ENCODE results near the gene FPR2. TPM values are rescaled to one million over a fixed set of nuclear protein-coding genes. Genes with fewer than 3 reads are reported as not detected.
A peak's percentile ranks its signal among the peaks of the same experiment; 100 is the strongest.
"Not testable (repeated sequence)": the region's sequence is repeated elsewhere in the genome, so short reads cannot be mapped to it uniquely, and the experiment has no call there.

The FPR2 gene
- total RNA-seq, 1 experiment from 2014 or later: not detected

GRCh38 chr19:51804789-51805188 lies 43.8 kb downstream of the FPR2 start:
- not testable (repeated sequence) for DNase-seq (ENCODE audit: low spot score)

GRCh38 chr19:51805396-51805795 lies 44.4 kb downstream of the FPR2 start:
- not testable (repeated sequence) for DNase-seq (ENCODE audit: low spot score)

- not testable (repeated sequence) for DNase-seq (ENCODE audit: low spot score)
Measured at GRCh38 chr19:51806571-51806970, 45.6 kb downstream of the FPR2 start.

GRCh38 chr19:51807111-51807701 lies 46.2 kb downstream of the FPR2 start:
- peak; percentile 29 for DNase-seq (ENCODE audit: low spot score)

- DNase-seq (ENCODE audit: low spot score): no peak
Measured at GRCh38 chr19:51807925-51808324, 46.9 kb downstream of the FPR2 start.

GRCh38 chr19:51808333-51808986 lies 47.5 kb downstream of the FPR2 start:
- peak; percentile 54 for DNase-seq (ENCODE audit: low spot score)

GRCh38 chr19:51809787-51810186 lies 48.8 kb downstream of the FPR2 start:
- peak; percentile 20 for DNase-seq (ENCODE audit: low spot score)

GRCh38 chr19:51810223-51810622 lies 49.2 kb downstream of the FPR2 start:
- DNase-seq (ENCODE audit: low spot score): peak; percentile 75

- no peak for DNase-seq (ENCODE audit: low spot score)
Measured at GRCh38 chr19:51811344-51811743, 50.4 kb downstream of the FPR2 start.

GRCh38 chr19:51815043-51815442 lies 54.1 kb downstream of the FPR2 start:
- DNase-seq (ENCODE audit: low spot score): no peak

GRCh38 chr19:51816711-51817110 lies 55.7 kb downstream of the FPR2 start:
- no peak for DNase-seq (ENCODE audit: low spot score)

- DNase-seq (ENCODE audit: low spot score): no peak
Measured at GRCh38 chr19:51820011-51820410, 59.0 kb downstream of the FPR2 start.

Other genes with a start within 250 kb of the FPR2 start
- gene SIGLEC6, start 229.5 kb upstream of the FPR2 start, total RNA-seq (2014; rRNA removed; shearing (Covaris generic)): not detected in 2 replicates
- 1.1 and 1.8 TPM in 2 replicates for gene ZNF175, start 189.9 kb upstream of the FPR2 start, total RNA-seq (2014; rRNA removed; shearing (Covaris generic))
- not detected in 2 replicates for gene SIGLEC5, start 130.8 kb upstream of the FPR2 start, total RNA-seq (2014; rRNA removed; shearing (Covaris generic))
- not detected in 2 replicates for gene SIGLEC14, start 114.4 kb upstream of the FPR2 start, total RNA-seq (2014; rRNA removed; shearing (Covaris generic))
- gene SPACA6, start 67.8 kb upstream of the FPR2 start, total RNA-seq (2014; rRNA removed; shearing (Covaris generic)): 13.6 and 17.8 TPM in 2 replicates
- 0.05 TPM in 1 of 2 replicates, not detected in the other for gene HAS1, start 37.2 kb upstream of the FPR2 start, total RNA-seq (2014; rRNA removed; shearing (Covaris generic))
- gene FPR1, start 9.3 kb upstream of the FPR2 start, total RNA-seq (2014; rRNA removed; shearing (Covaris generic)): not detected in 2 replicates
- gene FPR3, start 34.0 kb downstream of the FPR2 start, total RNA-seq (2014; rRNA removed; shearing (Covaris generic)): not detected in 2 replicates
- 0.99 and 1.1 TPM in 2 replicates for gene ZNF577, start 126.8 kb downstream of the FPR2 start, total RNA-seq (2014; rRNA removed; shearing (Covaris generic))
- 0.64 and 1.8 TPM in 2 replicates for gene ZNF649, start 143.8 kb downstream of the FPR2 start, total RNA-seq (2014; rRNA removed; shearing (Covaris generic))
- gene ZNF613, start 166.3 kb downstream of the FPR2 start, total RNA-seq (2014; rRNA removed; shearing (Covaris generic)): 1.3 and 2.8 TPM in 2 replicates
- 1.3 and 1.9 TPM in 2 replicates for gene ZNF350, start 225.7 kb downstream of the FPR2 start, total RNA-seq (2014; rRNA removed; shearing (Covaris generic))
- 0.41 and 1.4 TPM in 2 replicates for gene ZNF615, start 247.0 kb downstream of the FPR2 start, total RNA-seq (2014; rRNA removed; shearing (Covaris generic))